Neural crest cell (in vitro differentiated cells): ENCODE measurements around the gene LRRN3. TPM values are rescaled to one million over a fixed set of nuclear protein-coding genes. Genes with fewer than 3 reads are reported as not detected.

ENCODE experiments used
- DNase-seq: peaks from one replicate; pipeline ENCODE4 v3.0.0; 2021; ENCODE audit warnings: low read depth, mixed read lengths, low spot score
- H3K27ac Mint-ChIP-seq: one replicate; pipeline ENCODE4 v1.8.0; 2021; ENCODE audit warnings: mild to moderate bottlenecking, mixed read lengths; ENCODE audit not compliant: unreplicated experiment
- H3K27me3 Mint-ChIP-seq: 2 replicates; pipeline ENCODE4 v1.8.0; 2021; ENCODE audit warnings: low read depth, mild to moderate bottlenecking, mixed read lengths
- H3K36me3 Mint-ChIP-seq: 2 replicates; pipeline ENCODE4 v1.8.0; 2021; ENCODE audit warnings: low read depth, mild to moderate bottlenecking, mixed read lengths
- H3K4me1 Mint-ChIP-seq: 2 replicates; pipeline ENCODE4 v1.8.0; 2021; ENCODE audit warnings: mixed read lengths
- H3K4me3 Mint-ChIP-seq: one replicate; pipeline ENCODE4 v1.8.0; 2021; ENCODE audit warnings: mild to moderate bottlenecking, mixed read lengths
- H3K9me3 Mint-ChIP-seq: 2 replicates; pipeline ENCODE4 v1.8.0; 2021; ENCODE audit warnings: mixed read lengths
- CTCF ChIP-seq: fragments of 200-600 bp; sonication (generic); conservative IDR thresholded peaks from 2 replicates; pipeline ENCODE4 v1.5.0; 2021; ENCODE audit warnings: antibody characterized with exemption, mild to moderate bottlenecking
- total RNA-seq: library from RNA; stranded (reverse); gene quantifications from 2 replicates; pipeline ENCODE4 v1.2.1, GENCODE V29; 2021

Gene LRRN3
- total RNA-seq, 1 donor from 2014 or later = 7.1 TPM

GRCh38 chr7:111049971-111050680 lies 40.8 kb upstream of the LRRN3 start:
- no peak overlapping the region for H3K4me3 Mint-ChIP-seq
- H3K36me3 Mint-ChIP-seq = no peaks in the 10 kb centered on the region
- H3K27ac Mint-ChIP-seq = no peak overlapping the region
- no peaks in the 10 kb centered on the region for H3K9me3 Mint-ChIP-seq
- DNase-seq = no peak
- H3K27me3 Mint-ChIP-seq = no peaks in the 10 kb centered on the region
- TF ChIP-seq CTCF = no peak
- H3K4me1 Mint-ChIP-seq = peaks cover 27% of the 10 kb centered on the region

GRCh38 chr7:111050875-111051416 lies 40.0 kb upstream of the LRRN3 start:
- peaks cover 27% of the 10 kb centered on the region for H3K4me1 Mint-ChIP-seq
- H3K36me3 Mint-ChIP-seq = no peaks in the 10 kb centered on the region
- TF ChIP-seq CTCF = no peak
- H3K27me3 Mint-ChIP-seq = no peaks in the 10 kb centered on the region
- H3K27ac Mint-ChIP-seq = no peak overlapping the region
- DNase-seq = no peak
- H3K9me3 Mint-ChIP-seq = peaks cover 2% of the 10 kb centered on the region
- no peak overlapping the region for H3K4me3 Mint-ChIP-seq

GRCh38 chr7:111051832-111052231 lies 39.1 kb upstream of the LRRN3 start:
- no peak for DNase-seq
- Mint-ChIP-seq H3K36me3 (no peaks in the 10 kb centered on the region), H3K4me1 (peaks cover 27% of the 10 kb centered on the region), H3K27me3 (no peaks in the 10 kb centered on the region), H3K9me3 (peaks cover 2% of the 10 kb centered on the region), H3K4me3 (no peak overlapping the region), H3K27ac (no peak overlapping the region)
- TF ChIP-seq CTCF = no peak

- Mint-ChIP-seq H3K27me3 (no peaks in the 10 kb centered on the region), H3K4me3 (no peak overlapping the region), H3K9me3 (peaks cover 2% of the 10 kb centered on the region), H3K27ac (no peak overlapping the region), H3K4me1 (peaks cover 27% of the 10 kb centered on the region), H3K36me3 (no peaks in the 10 kb centered on the region)
- no peak for DNase-seq
- TF ChIP-seq CTCF = no peak
Observed at GRCh38 chr7:111053035-111053434, 37.9 kb upstream of the LRRN3 start.

- peaks cover 7% of the 10 kb centered on the region for H3K4me1 Mint-ChIP-seq
- no peak overlapping the region for H3K27ac Mint-ChIP-seq
- H3K27me3 Mint-ChIP-seq = no peaks in the 10 kb centered on the region
- peaks cover 2% of the 10 kb centered on the region for H3K9me3 Mint-ChIP-seq
- DNase-seq = no peak
- H3K36me3 Mint-ChIP-seq = no peaks in the 10 kb centered on the region
- no peak overlapping the region for H3K4me3 Mint-ChIP-seq
- no peak for TF ChIP-seq CTCF
Observed at GRCh38 chr7:111056371-111056770, 34.6 kb upstream of the LRRN3 start.
